Ectodermal cell (in vitro differentiated cells): Measurements from ENCODE around the gene ACSM2A.
"Not testable (repeated sequence)": the region's sequence is repeated elsewhere in the genome, so short reads cannot be mapped to it uniquely, and the experiment has no call there.

ENCODE experiments used
- H3K27ac ChIP-seq: 2 replicates; pipeline ENCODE4 v1.7.0; 2013; ENCODE audit warnings: mild to moderate bottlenecking, low read depth, low read length; ENCODE audit not compliant: insufficient read depth, poor library complexity, severe bottlenecking
- H3K27me3 ChIP-seq: 2 replicates; pipeline ENCODE4 v1.7.0; 2013; ENCODE audit warnings: mild to moderate bottlenecking, low read length; ENCODE audit not compliant: insufficient read depth, control insufficient read depth, poor library complexity, severe bottlenecking
- H3K36me3 ChIP-seq: one replicate; pipeline ENCODE4 v1.7.0; 2013; ENCODE audit warnings: low read length; ENCODE audit not compliant: control insufficient read depth, insufficient read depth
- H3K4me1 ChIP-seq: one replicate; pipeline ENCODE4 v1.7.0; 2013; ENCODE audit warnings: low read length; ENCODE audit not compliant: control insufficient read depth, insufficient read depth
- H3K4me3 ChIP-seq: 2 replicates; pipeline ENCODE4 v1.7.0; 2013; ENCODE audit warnings: low read depth, low read length, control low read depth; ENCODE audit not compliant: insufficient read depth
- H3K9me3 ChIP-seq: 2 replicates; pipeline ENCODE4 v1.7.0; 2013; ENCODE audit warnings: mild to moderate bottlenecking, low read length, moderate library complexity; ENCODE audit not compliant: control insufficient read depth
- WGBS, 2 experiments: methylation state at CpG; one replicate each; pipeline ENCODE4 v1.1.7; 2013; ENCODE audit warnings: missing lambda C conversion rate in 2 of 2; 5-methylcytosine and 5-hydroxymethylcytosine counted together

ACSM2A gene

DNA sequence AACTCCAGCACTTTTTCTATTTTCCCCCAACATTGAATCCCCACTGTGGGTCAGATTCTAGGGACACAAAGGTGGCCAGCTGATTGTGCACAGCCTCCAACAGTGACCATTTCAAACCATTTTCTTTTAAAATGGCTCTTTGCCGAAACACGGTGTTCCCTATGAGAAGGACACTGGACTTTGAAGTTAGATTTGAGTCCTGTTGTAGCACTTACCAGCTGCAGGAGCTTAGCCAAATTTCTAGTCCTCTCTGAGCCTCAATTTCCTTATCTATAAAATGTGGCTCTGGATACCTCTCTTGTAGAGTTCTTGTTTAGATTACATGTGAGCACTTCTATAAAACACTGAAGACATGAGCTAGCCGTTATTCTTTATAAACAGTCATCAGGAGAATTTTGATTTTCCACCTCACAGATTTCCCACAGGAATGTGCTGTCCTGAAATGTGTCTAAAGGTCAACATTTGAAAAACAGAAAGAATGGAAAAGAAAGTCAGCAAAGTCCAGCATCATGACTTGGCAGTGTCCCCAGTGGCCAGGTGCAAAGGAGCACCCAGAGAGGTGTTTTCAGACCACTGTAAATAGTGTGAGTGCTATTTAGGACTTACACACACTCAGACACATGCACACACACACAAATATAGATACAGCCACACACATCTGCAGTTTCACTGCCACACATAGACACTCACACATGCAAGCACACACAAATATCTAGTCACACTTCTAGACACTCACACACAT lies 4.5 kb upstream of the ACSM2A start:
- H3K36me3 ChIP-seq, H3K27ac ChIP-seq, H3K9me3 ChIP-seq, H3K4me3 ChIP-seq, H3K4me1 ChIP-seq, H3K27me3 ChIP-seq: not testable (repeated sequence)
- WGBS, 2 experiments = no CpG with 5 or more reads among the region's 3 CpGs

GRCh38 chr16:20453633-20454032 lies 2.3 kb downstream of the ACSM2A start:
- H3K27me3 ChIP-seq, H3K36me3 ChIP-seq, H3K9me3 ChIP-seq, H3K4me1 ChIP-seq, H3K4me3 ChIP-seq, H3K27ac ChIP-seq: not testable (repeated sequence)
- WGBS, 2 experiments = no CpG with 5 or more reads among the region's 5 CpGs

DNA sequence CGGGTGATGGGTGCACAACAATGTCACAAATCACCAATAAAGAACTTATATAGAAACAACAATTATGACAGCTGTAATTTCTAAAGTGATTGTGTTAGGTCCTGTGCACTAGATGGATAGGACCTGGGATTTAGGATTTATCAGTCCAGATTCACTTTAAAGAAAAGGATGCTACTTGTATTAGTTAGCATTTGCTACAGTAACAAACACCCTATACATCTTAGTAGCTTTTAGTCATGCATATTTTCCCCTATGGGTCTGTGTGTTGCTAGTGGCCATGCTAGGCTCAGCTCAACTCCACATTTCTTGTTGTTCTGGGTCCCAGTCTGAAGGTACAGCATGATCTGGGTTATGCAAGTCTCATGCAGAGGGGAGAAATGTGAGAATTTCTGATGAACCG lies 7.9 kb downstream of the ACSM2A start:
- not testable (repeated sequence) for H3K27ac ChIP-seq, H3K4me1 ChIP-seq, H3K4me3 ChIP-seq, H3K27me3 ChIP-seq, H3K36me3 ChIP-seq, H3K9me3 ChIP-seq
- WGBS, 2 experiments = 85 to 90% methylated on average over 1 of the region's 2 CpGs

- not testable (repeated sequence) for H3K4me3 ChIP-seq, H3K27ac ChIP-seq, H3K27me3 ChIP-seq, H3K4me1 ChIP-seq, H3K9me3 ChIP-seq, H3K36me3 ChIP-seq
- 69 to 73% methylated on average over 1 of the region's 4 CpGs for WGBS, 2 experiments
Measured at GRCh38 chr16:20460313-20460712, 9.0 kb downstream of the ACSM2A start.

DNA sequence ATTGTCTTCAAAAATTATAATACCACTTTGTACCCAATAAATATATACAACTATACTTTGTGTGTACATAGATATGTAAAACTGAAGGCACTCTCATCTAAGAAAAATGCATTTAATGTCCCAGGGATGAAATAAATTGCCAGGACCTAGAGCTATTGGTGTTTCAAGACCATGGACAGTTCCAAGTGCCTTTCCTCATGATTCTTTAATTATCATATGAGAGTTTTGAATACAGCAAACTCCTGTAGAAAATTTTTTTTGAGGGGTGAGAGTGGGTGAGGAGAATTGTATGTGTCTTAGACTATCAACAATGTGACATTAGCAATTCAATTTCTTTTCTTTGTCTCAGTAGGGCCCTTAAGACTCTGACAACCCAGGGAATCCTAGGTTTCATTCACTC lies 17.6 kb downstream of the ACSM2A start:
- not testable (repeated sequence) for H3K9me3 ChIP-seq, H3K27me3 ChIP-seq, H3K4me3 ChIP-seq, H3K27ac ChIP-seq, H3K4me1 ChIP-seq, H3K36me3 ChIP-seq

GRCh38 chr16:20469930-20470329 lies 18.6 kb downstream of the ACSM2A start:
- 96 to 98% methylated on average over 2 of the region's 2 CpGs for WGBS, 2 experiments
- not testable (repeated sequence) for H3K4me1 ChIP-seq, H3K4me3 ChIP-seq, H3K9me3 ChIP-seq, H3K36me3 ChIP-seq, H3K27me3 ChIP-seq, H3K27ac ChIP-seq

GRCh38 chr16:20470732-20471131 lies 19.4 kb downstream of the ACSM2A start:
- not testable (repeated sequence) for H3K27me3 ChIP-seq, H3K9me3 ChIP-seq, H3K4me3 ChIP-seq, H3K27ac ChIP-seq, H3K36me3 ChIP-seq, H3K4me1 ChIP-seq
- WGBS, 2 experiments = 75 to 100% methylated on average over 1 of the region's 1 CpG

DNA sequence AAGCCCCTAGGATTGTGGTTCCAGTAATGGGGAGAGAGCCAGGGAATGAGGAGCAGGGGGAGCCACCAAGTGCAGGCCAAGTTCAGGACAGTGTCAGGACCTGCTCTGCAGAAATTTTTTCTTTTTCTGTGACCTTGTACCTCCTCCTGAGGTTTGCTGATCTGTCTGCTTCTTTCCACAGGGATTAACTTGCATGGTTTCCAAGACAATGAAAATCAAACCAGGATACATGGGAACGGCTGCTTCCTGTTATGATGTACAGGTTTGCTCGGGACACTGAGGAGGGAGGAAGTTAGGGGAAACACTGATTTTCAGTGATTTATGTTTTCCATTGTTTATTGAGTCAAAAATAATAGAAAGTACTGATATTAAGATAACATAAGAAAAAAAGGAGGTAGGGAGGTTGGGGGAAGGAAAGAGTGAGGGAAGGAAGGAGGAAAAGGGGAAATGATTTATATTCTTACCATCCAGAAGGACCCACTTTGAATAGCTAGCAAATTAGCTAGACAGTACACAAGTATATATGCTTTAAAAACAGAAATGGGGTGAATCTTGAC lies 25.9 kb downstream of the ACSM2A start:
- 100% methylated on average over 1 of the region's 2 CpGs; no CpG with 5 or more reads in 1 of the 2 experiments for WGBS, 2 experiments
- not testable (repeated sequence) for H3K36me3 ChIP-seq, H3K27ac ChIP-seq, H3K27me3 ChIP-seq, H3K4me3 ChIP-seq, H3K9me3 ChIP-seq, H3K4me1 ChIP-seq

DNA sequence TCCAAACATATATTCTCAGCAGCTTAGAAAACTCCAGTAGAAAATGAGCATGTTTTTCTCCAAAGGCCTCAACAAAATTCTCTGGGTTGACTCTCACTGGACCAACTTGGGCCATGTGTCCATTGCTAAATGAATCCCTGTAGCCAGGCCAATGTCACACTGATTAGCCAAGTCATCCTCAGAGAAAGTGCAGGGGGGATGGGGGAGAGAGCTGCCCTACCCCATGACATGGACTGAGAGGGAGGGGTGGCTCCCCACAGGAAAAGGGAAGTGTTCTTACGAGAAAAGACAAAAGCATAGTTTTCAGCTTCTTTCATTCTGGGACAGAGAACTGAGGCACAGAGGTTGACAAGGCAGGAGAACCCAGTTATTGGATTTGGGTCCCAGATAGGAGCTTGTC lies 32.7 kb downstream of the ACSM2A start:
- H3K9me3 ChIP-seq, H3K36me3 ChIP-seq, H3K4me3 ChIP-seq, H3K27ac ChIP-seq, H3K4me1 ChIP-seq, H3K27me3 ChIP-seq: not testable (repeated sequence)
- no CpG with 5 or more reads among the region's 1 CpG for WGBS, 2 experiments

DNA sequence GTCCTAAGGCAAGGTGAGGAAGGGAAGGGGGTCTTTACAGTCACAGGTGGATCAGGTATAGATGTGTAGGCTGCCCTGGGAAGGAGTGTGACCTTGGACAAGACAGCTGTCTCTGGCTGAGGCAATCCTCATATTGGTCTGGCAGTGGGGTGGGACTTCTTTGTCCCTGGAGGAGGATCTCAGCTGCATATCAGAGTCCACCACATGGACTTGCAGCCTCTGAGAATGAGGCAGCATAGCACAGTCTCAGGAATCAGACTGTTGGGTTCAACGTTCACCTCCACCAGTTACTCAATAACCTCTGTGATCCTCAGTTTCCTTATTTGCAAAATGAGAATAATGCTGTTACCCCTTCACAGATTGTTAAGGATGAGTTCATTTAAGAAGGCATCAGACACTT lies 33.4 kb downstream of the ACSM2A start:
- Histone ChIP-seq H3K36me3 (no peaks in the 10 kb centered on the region), H3K4me3 (no peak overlapping the region), H3K27ac (no peak overlapping the region), H3K4me1 (no peaks in the 10 kb centered on the region), H3K27me3 (no peaks in the 10 kb centered on the region), H3K9me3 (no peaks in the 10 kb centered on the region)
- WGBS, 2 experiments = 91 to 100% methylated on average over 1 of the region's 1 CpG

DNA sequence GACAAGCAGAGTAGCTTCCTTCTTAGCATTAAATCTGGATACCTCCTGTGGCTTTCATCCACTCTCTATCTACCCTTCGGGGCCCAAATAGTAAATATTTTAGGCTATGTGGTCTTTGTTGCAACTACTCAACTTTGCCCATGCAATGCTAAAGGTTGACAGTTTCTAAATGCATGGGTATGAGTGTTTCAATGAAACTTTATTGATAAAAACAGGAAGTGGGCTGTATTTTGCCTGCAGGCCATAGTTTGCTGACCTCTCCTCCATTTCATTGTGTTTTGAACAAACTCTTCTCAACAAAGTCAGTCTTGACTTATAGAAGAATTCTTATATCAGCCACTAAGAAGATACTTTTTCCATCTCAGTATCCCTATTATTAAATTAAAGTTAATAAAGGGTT lies 34.1 kb downstream of the ACSM2A start:
- H3K27ac ChIP-seq = no peak overlapping the region
- 100% methylated on average over 1 of the region's 1 CpG for WGBS, 2 experiments
- H3K4me1 ChIP-seq = no peaks in the 10 kb centered on the region
- H3K27me3 ChIP-seq = no peaks in the 10 kb centered on the region
- no peak overlapping the region for H3K4me3 ChIP-seq
- H3K36me3 ChIP-seq = no peaks in the 10 kb centered on the region
- H3K9me3 ChIP-seq = no peaks in the 10 kb centered on the region
